ENCODE measurements around the gene GTPBP3. TPM values are rescaled to one million over a fixed set of nuclear protein-coding genes. Genes with fewer than 3 reads are reported as not detected.
A peak's percentile ranks its signal among the peaks of the same experiment; 100 is the strongest.

GTPBP3 gene
- total and polyA plus RNA-seq, 12 donors = 8.0 to 12.8 (median 9.8) TPM

DNA sequence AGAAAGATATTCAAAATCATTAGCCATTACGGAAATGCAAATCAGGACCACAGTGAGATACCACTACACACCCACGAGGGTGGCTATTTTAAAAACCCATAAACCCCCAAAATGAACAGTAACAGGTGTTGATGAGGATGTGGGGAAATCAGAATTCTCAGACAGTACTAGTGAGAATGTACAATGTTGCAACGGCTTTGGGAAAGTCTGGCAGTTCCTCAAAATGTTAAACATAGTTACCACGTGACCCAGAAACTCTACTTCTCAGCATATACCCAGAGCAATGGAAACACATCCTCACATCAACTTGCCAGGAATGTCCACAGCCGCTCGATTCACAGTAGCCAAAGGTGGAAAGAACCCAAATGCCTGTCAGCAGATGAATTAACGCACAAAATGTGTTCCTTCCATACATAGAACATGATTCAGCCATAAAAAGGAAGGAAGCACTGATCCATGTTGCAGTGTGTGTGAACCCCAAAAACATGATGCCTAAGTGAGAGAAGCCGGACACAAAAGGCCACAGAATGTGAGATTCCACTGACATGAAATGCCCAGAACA, 32.8 kb downstream of the GTPBP3 start:
- ATAC-seq (peak in 6 of 8 donors; percentile 39 to 76 (median 60)), DNase-seq (no peak)
- Histone ChIP-seq H3K4me1 (peaks cover 0 to 13% (median 0%) of the 10 kb centered on the region in 9 donors), H3K27me3 (no peaks in the 10 kb centered on the region), H3K9me3 (no peaks in the 10 kb centered on the region), H3K4me3 (no peak overlapping the region), H3K27ac (peak overlapping the region in 1 of 10 donors; percentile 49), H3K36me3 (no peaks in the 10 kb centered on the region)
- TF ChIP-seq, protein P1, sequence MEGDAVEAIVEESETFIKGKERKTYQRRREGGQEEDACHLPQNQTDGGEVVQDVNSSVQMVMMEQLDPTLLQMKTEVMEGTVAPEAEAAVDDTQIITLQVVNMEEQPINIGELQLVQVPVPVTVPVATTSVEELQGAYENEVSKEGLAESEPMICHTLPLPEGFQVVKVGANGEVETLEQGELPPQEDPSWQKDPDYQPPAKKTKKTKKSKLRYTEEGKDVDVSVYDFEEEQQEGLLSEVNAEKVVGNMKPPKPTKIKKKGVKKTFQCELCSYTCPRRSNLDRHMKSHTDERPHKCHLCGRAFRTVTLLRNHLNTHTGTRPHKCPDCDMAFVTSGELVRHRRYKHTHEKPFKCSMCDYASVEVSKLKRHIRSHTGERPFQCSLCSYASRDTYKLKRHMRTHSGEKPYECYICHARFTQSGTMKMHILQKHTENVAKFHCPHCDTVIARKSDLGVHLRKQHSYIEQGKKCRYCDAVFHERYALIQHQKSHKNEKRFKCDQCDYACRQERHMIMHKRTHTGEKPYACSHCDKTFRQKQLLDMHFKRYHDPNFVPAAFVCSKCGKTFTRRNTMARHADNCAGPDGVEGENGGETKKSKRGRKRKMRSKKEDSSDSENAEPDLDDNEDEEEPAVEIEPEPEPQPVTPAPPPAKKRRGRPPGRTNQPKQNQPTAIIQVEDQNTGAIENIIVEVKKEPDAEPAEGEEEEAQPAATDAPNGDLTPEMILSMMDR (IDR thresholded peaks at IDR 0.05) = no peak
- 31 to 41% methylated on average over 8 of the region's 8 CpGs for WGBS, 2 donors
- intact Hi-C loops (cut with DNase I) = no loop called here

DNA sequence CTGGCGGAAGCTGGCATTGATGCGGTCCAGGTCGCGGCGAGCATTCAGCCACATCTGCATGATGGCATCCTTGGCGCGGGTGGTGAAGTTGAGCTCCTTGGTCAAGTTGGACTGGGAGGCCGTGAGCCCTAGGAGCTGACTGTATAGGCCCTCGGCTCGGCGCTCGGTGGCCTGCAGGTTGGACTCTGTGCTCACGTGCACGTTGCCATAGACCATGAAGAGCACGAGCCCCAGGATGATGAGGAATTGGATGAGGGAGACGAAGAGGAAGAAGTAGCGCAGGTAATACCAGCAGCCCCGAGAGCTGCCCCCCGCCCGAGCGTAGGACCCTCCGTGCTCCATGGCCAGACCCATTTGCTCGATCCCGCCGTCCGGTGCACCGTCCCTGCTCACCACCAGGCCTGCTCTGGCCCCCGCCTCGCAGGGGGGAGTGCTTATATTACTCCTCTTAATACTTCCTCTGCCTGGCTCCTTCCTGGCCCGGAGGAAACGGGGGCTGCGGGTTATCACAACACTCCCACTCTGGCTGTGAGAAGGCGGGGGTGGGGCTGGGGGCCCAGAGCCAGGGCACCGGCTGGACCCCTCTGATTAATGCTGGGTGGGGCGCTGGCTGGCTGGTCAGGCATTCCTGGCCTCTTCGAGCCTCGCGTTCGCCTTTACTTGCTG, 39.7 kb downstream of the GTPBP3 start, which contains the start of gene PLVAP:
PLVAP (minus strand) TSS at position 408 of the 666 bp plus-strand sequence; CDS start at position 354, 54 bp downstream.
- peak; percentile 32 to 91 (median 79) for ATAC-seq
- Histone ChIP-seq H3K4me1 (peaks cover 0 to 31% (median 16%) of the 10 kb centered on the region in 9 donors), H3K36me3 (no peaks in the 10 kb centered on the region), H3K4me3 (peak within 1 kb of the TSS in 9 of 10 donors; percentile 3 to 45 (median 31)), H3K9me3 (peaks cover 0 to 4% (median 0%) of the 10 kb centered on the region in 11 donors), H3K27me3 (peaks cover 0 to 9% (median 0%) of the 10 kb centered on the region in 7 donors), H3K27ac (peak within 1 kb of the TSS in 2 of 10 donors; percentile 26 to 39)
- TF ChIP-seq, protein P1 (IDR thresholded peaks at IDR 0.05) = peak in 1 of 9 donors; percentile 19
- peak; percentile 41 to 47 for DNase-seq
- WGBS, 2 donors = 43 to 54% methylated on average over 39 of the region's 39 CpGs
- intact Hi-C loops (cut with DNase I) = no loop called here

DNA sequence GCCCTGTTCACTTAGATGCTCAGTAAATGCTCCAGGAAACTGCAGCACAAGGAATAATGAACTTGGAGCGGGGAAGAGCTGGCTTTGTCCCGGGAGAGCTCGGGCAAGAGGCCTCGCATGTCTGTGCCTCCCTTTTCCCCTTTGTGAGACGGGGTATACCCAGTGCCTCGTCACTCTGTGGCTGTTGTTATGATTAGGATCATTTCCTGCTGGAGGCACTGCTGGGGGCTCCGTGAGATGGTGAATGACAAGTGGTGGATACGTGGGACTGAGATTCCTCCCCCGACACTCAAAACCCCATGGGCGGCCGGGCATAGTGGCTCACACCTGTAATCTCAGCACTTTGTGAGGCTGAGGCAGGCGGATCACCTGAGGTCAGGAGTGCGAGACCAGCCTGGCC, 40.9 kb downstream of the GTPBP3 start:
- no peaks in the 10 kb centered on the region for H3K36me3 ChIP-seq
- intact Hi-C loops (cut with DNase I) = no loop called here
- H3K27ac ChIP-seq = no peak overlapping the region
- WGBS, 2 donors = 71 to 73% methylated on average over 13 of the region's 13 CpGs
- DNase-seq (no peak), ATAC-seq (no peak)
- peaks cover 0 to 9% (median 0%) of the 10 kb centered on the region in 7 donors for H3K27me3 ChIP-seq
- H3K9me3 ChIP-seq = peaks cover 0 to 4% (median 0%) of the 10 kb centered on the region in 11 donors
- H3K4me1 ChIP-seq = peaks cover 0 to 43% (median 28%) of the 10 kb centered on the region in 9 donors
- no peak overlapping the region for H3K4me3 ChIP-seq
- TF ChIP-seq, protein P1 (IDR thresholded peaks at IDR 0.05) = no peak

DNA sequence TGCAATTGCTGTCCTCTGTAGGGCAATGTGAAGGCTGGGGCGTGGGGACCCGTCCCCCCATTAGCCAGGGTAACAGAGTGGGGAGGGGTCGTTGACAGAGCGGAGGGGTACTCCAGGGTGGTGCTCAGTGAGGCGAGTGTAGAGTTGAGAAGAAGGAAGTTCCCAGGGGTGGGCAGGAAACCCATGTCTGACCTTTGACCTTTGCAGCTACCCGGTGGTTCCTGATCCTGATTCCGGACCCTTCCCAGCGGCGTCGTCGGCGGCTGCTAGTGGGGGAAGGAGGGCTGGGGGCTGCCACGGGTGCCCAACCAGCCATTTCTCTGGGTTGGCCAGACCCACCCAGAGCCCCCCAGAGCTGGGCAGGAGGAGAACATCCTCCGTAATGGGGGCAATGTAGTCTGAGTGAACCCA, 41.9 kb downstream of the GTPBP3 start:
- Histone ChIP-seq H3K4me3 (no peak overlapping the region), H3K4me1 (peaks cover 0 to 44% (median 29%) of the 10 kb centered on the region in 9 donors), H3K9me3 (peaks cover 0 to 4% (median 0%) of the 10 kb centered on the region in 11 donors), H3K27me3 (peaks cover 0 to 9% (median 0%) of the 10 kb centered on the region in 7 donors), H3K27ac (no peak overlapping the region), H3K36me3 (no peaks in the 10 kb centered on the region)
- WGBS, 2 donors = 33% methylated on average over 14 of the region's 14 CpGs
- TF ChIP-seq, protein P1 (IDR thresholded peaks at IDR 0.05) = no peak
- intact Hi-C loops (cut with DNase I) = no loop called here
- ATAC-seq = peak in 1 of 8 donors; percentile 16
- no peak for DNase-seq
